ENCODE results near the gene MUC5AC. TPM values are rescaled to one million over a fixed set of nuclear protein-coding genes. Genes with fewer than 3 reads are reported as not detected.
"Not testable (repeated sequence)": the region's sequence is repeated elsewhere in the genome, so short reads cannot be mapped to it uniquely, and the experiment has no call there.

The MUC5AC gene
- total RNA-seq, 5 donors from 2014 or later (not counting 1 experiment from before 2014, with no cell fraction given), result 0.03 TPM; not detected in 2

- H3K36me3 Mint-ChIP-seq, result no peaks in the 10 kb centered on the region
- H3K27ac Mint-ChIP-seq, result no peak overlapping the region
- CTCF ChIA-PET, result no interaction called here
- POLR2A ChIA-PET, result no interaction called here
- Histone ChIP-seq H3K4me1 (ENCODE audit: control insufficient read depth in 1 of 2, extremely low read depth in 1 of 2, insufficient read depth in 2 of 2, low read length in 2 of 2) (peaks cover 0 to 10% of the 10 kb centered on the region in 2 experiments), H3K9me3 (no peaks in the 10 kb centered on the region), H3K27me3 (replicated peaks in 1 of 2; ENCODE audit: control insufficient read depth in 2 of 2, extremely low read depth in 1 of 2, insufficient read depth in 2 of 2, low read length in 1 of 2) (peaks cover 0 to 40% of the 10 kb centered on the region in 2 experiments), H3K36me3 (ENCODE audit: control insufficient read depth in 2 of 2, extremely low read depth in 1 of 2, insufficient read depth in 1 of 2, low read length in 1 of 2) (no peaks in the 10 kb centered on the region), H3K27ac (ENCODE audit: low read length) (no peak overlapping the region), H3K4me3 (ENCODE audit: control insufficient read depth in 1 of 2, extremely low read depth in 1 of 2, low read length in 1 of 2) (no peak overlapping the region)
- peaks cover 0 to 2% (median 0%) of the 10 kb centered on the region in 3 donors for H3K4me1 Mint-ChIP-seq
- peaks cover 0 to 2% of the 10 kb centered on the region in 2 donors for H3K27me3 Mint-ChIP-seq
- WGBS (ENCODE audit: insufficient coverage), result 52% methylated on average over 37 of the region's 41 CpGs
- ATAC-seq (replicated peaks in 1 of 4), result peak in 3 of 4 experiments; percentile 42 to 45 (median 43)
- no peaks in the 10 kb centered on the region for H3K9me3 Mint-ChIP-seq
- DNase-seq, result peak in 10 of 35 experiments; percentile 4 to 35 (median 19)
- H3K4me3 Mint-ChIP-seq, result peak overlapping the region in 1 of 3 donors; percentile 29
These were observed 24.2 kb downstream of the MUC5AC start for GRCh38 chr11:1181853-1182535.

DNA sequence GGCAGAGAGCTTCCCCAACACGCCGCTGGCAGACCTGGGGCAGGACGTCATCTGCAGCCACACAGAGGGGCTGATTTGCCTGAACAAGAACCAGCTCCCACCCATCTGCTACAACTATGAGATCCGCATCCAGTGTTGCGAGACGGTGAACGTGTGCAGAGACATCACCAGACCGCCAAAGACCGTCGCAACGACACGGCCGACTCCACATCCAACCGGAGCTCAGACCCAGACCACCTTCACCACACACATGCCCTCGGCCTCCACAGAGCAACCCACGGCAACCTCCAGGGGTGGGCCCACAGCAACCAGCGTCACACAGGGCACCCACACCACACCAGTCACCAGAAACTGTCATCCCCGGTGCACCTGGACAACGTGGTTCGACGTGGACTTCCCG is 26.4 kb downstream of the MUC5AC start:
- ATAC-seq (replicated peaks in 1 of 4); CTCF ChIA-PET; H3K4me3 Mint-ChIP-seq; H3K27me3 Mint-ChIP-seq; DNase-seq; H3K36me3 ChIP-seq (ENCODE audit: control insufficient read depth in 2 of 2, extremely low read depth in 1 of 2, insufficient read depth in 1 of 2, low read length in 1 of 2); H3K27ac ChIP-seq (ENCODE audit: low read length); POLR2A ChIA-PET; H3K4me3 ChIP-seq (ENCODE audit: control insufficient read depth in 1 of 2, extremely low read depth in 1 of 2, low read length in 1 of 2); H3K27ac Mint-ChIP-seq; H3K36me3 Mint-ChIP-seq; H3K9me3 ChIP-seq; H3K4me1 Mint-ChIP-seq; H3K9me3 Mint-ChIP-seq; H3K4me1 ChIP-seq (ENCODE audit: control insufficient read depth in 1 of 2, extremely low read depth in 1 of 2, insufficient read depth in 2 of 2, low read length in 2 of 2): not testable (repeated sequence)
- peaks cover 0 to 43% of the 10 kb centered on the region in 2 experiments for H3K27me3 ChIP-seq (replicated peaks in 1 of 2; ENCODE audit: control insufficient read depth in 2 of 2, extremely low read depth in 1 of 2, insufficient read depth in 2 of 2, low read length in 1 of 2)
- 100% methylated on average over 1 of the region's 22 CpGs for WGBS (ENCODE audit: insufficient coverage)

GRCh38 chr11:1188451-1189130 is 30.8 kb downstream of the MUC5AC start:
- DNase-seq; POLR2A ChIA-PET; H3K4me3 ChIP-seq (ENCODE audit: control insufficient read depth in 1 of 2, extremely low read depth in 1 of 2, low read length in 1 of 2); H3K9me3 ChIP-seq; H3K36me3 Mint-ChIP-seq; H3K9me3 Mint-ChIP-seq; H3K36me3 ChIP-seq (ENCODE audit: control insufficient read depth in 2 of 2, extremely low read depth in 1 of 2, insufficient read depth in 1 of 2, low read length in 1 of 2); H3K4me3 Mint-ChIP-seq; H3K27me3 Mint-ChIP-seq; CTCF ChIA-PET; H3K4me1 ChIP-seq (ENCODE audit: control insufficient read depth in 1 of 2, extremely low read depth in 1 of 2, insufficient read depth in 2 of 2, low read length in 2 of 2); H3K27ac ChIP-seq (ENCODE audit: low read length); H3K4me1 Mint-ChIP-seq; H3K27ac Mint-ChIP-seq; ATAC-seq (replicated peaks in 1 of 4): not testable (repeated sequence)
- H3K27me3 ChIP-seq (replicated peaks in 1 of 2; ENCODE audit: control insufficient read depth in 2 of 2, extremely low read depth in 1 of 2, insufficient read depth in 2 of 2, low read length in 1 of 2), result peaks cover 0 to 34% of the 10 kb centered on the region in 2 experiments
- WGBS (ENCODE audit: insufficient coverage), result 76% methylated on average over 8 of the region's 15 CpGs

- WGBS (ENCODE audit: insufficient coverage), result no CpG with 5 or more reads among the region's 12 CpGs
- H3K4me1 ChIP-seq (ENCODE audit: control insufficient read depth in 1 of 2, extremely low read depth in 1 of 2, insufficient read depth in 2 of 2, low read length in 2 of 2); ATAC-seq (replicated peaks in 1 of 4); H3K36me3 Mint-ChIP-seq; DNase-seq; POLR2A ChIA-PET; H3K4me3 ChIP-seq (ENCODE audit: control insufficient read depth in 1 of 2, extremely low read depth in 1 of 2, low read length in 1 of 2); H3K27ac ChIP-seq (ENCODE audit: low read length); CTCF ChIA-PET; H3K9me3 Mint-ChIP-seq; H3K27ac Mint-ChIP-seq; H3K9me3 ChIP-seq; H3K36me3 ChIP-seq (ENCODE audit: control insufficient read depth in 2 of 2, extremely low read depth in 1 of 2, insufficient read depth in 1 of 2, low read length in 1 of 2); H3K4me1 Mint-ChIP-seq; H3K27me3 Mint-ChIP-seq; H3K4me3 Mint-ChIP-seq: not testable (repeated sequence)
- peaks cover 0 to 37% of the 10 kb centered on the region in 2 experiments for H3K27me3 ChIP-seq (replicated peaks in 1 of 2; ENCODE audit: control insufficient read depth in 2 of 2, extremely low read depth in 1 of 2, insufficient read depth in 2 of 2, low read length in 1 of 2)
These were observed 32.1 kb downstream of the MUC5AC start for GRCh38 chr11:1189816-1190215.

DNA sequence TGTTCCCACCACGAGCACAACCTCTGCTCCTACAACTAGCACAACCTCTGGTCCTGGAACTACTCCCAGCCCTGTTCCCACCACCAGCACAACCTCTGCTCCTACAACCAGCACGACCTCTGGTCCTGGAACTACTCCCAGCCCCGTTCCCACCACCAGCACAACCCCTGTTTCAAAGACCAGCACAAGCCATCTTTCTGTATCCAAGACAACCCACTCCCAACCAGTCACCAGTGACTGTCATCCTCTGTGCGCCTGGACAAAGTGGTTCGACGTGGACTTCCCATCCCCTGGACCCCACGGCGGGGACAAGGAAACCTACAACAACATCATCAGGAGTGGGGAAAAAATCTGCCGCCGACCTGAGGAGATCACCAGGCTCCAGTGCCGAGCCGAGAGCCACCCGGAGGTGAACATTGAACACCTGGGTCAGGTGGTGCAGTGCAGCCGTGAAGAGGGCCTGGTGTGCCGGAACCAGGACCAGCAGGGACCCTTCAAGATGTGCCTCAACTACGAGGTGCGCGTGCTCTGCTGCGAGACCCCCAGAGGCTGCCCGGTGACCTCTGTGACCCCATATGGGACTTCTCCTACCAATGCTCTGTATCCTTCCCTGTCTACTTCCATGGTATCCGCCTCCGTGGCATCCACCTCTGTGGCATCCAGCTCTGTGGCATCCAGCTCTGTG is 34.2 kb downstream of the MUC5AC start:
- H3K4me1 Mint-ChIP-seq; H3K4me3 ChIP-seq (ENCODE audit: control insufficient read depth in 1 of 2, extremely low read depth in 1 of 2, low read length in 1 of 2); H3K36me3 Mint-ChIP-seq; H3K27ac ChIP-seq (ENCODE audit: low read length); H3K27me3 Mint-ChIP-seq; CTCF ChIA-PET; H3K9me3 ChIP-seq; POLR2A ChIA-PET; H3K4me3 Mint-ChIP-seq; ATAC-seq (replicated peaks in 1 of 4); H3K9me3 Mint-ChIP-seq; DNase-seq; H3K27ac Mint-ChIP-seq; H3K4me1 ChIP-seq (ENCODE audit: control insufficient read depth in 1 of 2, extremely low read depth in 1 of 2, insufficient read depth in 2 of 2, low read length in 2 of 2); H3K36me3 ChIP-seq (ENCODE audit: control insufficient read depth in 2 of 2, extremely low read depth in 1 of 2, insufficient read depth in 1 of 2, low read length in 1 of 2): not testable (repeated sequence)
- peaks cover 0 to 37% of the 10 kb centered on the region in 2 experiments for H3K27me3 ChIP-seq (replicated peaks in 1 of 2; ENCODE audit: control insufficient read depth in 2 of 2, extremely low read depth in 1 of 2, insufficient read depth in 2 of 2, low read length in 1 of 2)
- 80% methylated on average over 17 of the region's 22 CpGs for WGBS (ENCODE audit: insufficient coverage)

DNA sequence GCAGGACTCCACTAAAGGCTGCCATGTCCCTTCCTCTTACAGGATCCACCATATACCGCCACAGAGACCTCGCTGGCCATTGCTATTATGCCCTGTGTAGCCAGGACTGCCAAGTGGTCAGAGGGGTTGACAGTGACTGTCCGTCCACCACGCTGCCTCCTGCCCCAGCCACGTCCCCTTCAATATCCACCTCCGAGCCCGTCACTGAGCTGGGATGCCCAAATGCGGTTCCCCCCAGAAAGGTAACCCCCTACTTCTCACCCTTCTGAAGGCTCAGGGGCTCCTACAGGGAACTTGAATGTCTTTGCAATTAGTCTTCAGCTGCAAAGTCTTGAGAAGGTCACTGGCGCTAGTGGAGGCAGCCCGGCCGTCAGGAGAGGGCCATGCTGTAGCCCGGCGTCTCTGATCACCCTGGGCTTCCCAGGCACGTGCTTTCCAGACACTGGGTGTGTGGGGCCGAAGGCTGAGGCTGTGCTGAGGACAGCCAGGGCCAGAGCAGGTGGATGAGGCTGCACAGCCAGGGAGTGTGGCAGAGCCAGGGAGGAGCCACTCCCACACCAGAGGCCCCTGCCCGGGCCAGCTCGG is 35.1 kb downstream of the MUC5AC start:
- peaks cover 0 to 40% of the 10 kb centered on the region in 2 experiments for H3K27me3 ChIP-seq (replicated peaks in 1 of 2; ENCODE audit: control insufficient read depth in 2 of 2, extremely low read depth in 1 of 2, insufficient read depth in 2 of 2, low read length in 1 of 2)
- ChIA-PET POLR2A (no interaction called here), CTCF (no interaction called here)
- H3K36me3 Mint-ChIP-seq, result no peaks in the 10 kb centered on the region
- H3K9me3 ChIP-seq, result no peaks in the 10 kb centered on the region
- no peaks in the 10 kb centered on the region for H3K9me3 Mint-ChIP-seq
- no peak overlapping the region for H3K27ac ChIP-seq (ENCODE audit: low read length)
- H3K4me1 Mint-ChIP-seq, result no peaks in the 10 kb centered on the region
- DNase-seq, result no peak
- H3K4me3 Mint-ChIP-seq, result no peak overlapping the region
- 86% methylated on average over 15 of the region's 17 CpGs for WGBS (ENCODE audit: insufficient coverage)
- no peak for ATAC-seq (replicated peaks in 1 of 4)
- H3K4me1 ChIP-seq (ENCODE audit: control insufficient read depth in 1 of 2, extremely low read depth in 1 of 2, insufficient read depth in 2 of 2, low read length in 2 of 2), result no peaks in the 10 kb centered on the region
- no peak overlapping the region for H3K4me3 ChIP-seq (ENCODE audit: control insufficient read depth in 1 of 2, extremely low read depth in 1 of 2, low read length in 1 of 2)
- no peak overlapping the region for H3K27ac Mint-ChIP-seq
- H3K27me3 Mint-ChIP-seq, result peaks cover 0 to 5% of the 10 kb centered on the region in 2 donors
- H3K36me3 ChIP-seq (ENCODE audit: control insufficient read depth in 2 of 2, extremely low read depth in 1 of 2, insufficient read depth in 1 of 2, low read length in 1 of 2), result no peaks in the 10 kb centered on the region
